HG03558 (cell line): Measurements from ENCODE around the gene NEUROD2.

Experiments used
- ATAC-seq: cut with Tn5 transposase; IDR thresholded peaks from one replicate; pipeline ENCODE4 v1.9.1; 2021; ENCODE audit warnings: moderate number of reproducible peaks; ENCODE audit not compliant: unreplicated experiment; ENCODE audit errors: extremely low read depth

Gene NEUROD2

GRCh38 chr17:39605492-39606433, 2.0 kb downstream of the NEUROD2 start:
- ATAC-seq: no peak

- no peak for ATAC-seq
Observed at GRCh38 chr17:39604911-39605491, 2.7 kb downstream of the NEUROD2 start.

GRCh38 chr17:39603304-39604016, 4.3 kb downstream of the NEUROD2 start:
- ATAC-seq: no peak

GRCh38 chr17:39602533-39603303, 5.0 kb downstream of the NEUROD2 start:
- no peak for ATAC-seq

- ATAC-seq: no peak
Observed at GRCh38 chr17:39601758-39602532, 5.8 kb downstream of the NEUROD2 start.

GRCh38 chr17:39600997-39601597, 6.6 kb downstream of the NEUROD2 start:
- ATAC-seq: no peak

GRCh38 chr17:39600288-39600996, 7.3 kb downstream of the NEUROD2 start:
- no peak for ATAC-seq

GRCh38 chr17:39599665-39600231, 8.0 kb downstream of the NEUROD2 start:
- ATAC-seq: no peak

GRCh38 chr17:39599004-39599664, 8.6 kb downstream of the NEUROD2 start:
- no peak for ATAC-seq

- ATAC-seq: no peak
Observed at GRCh38 chr17:39598630-39599003, 9.1 kb downstream of the NEUROD2 start.

- ATAC-seq: no peak
Observed at GRCh38 chr17:39598047-39598481, 9.7 kb downstream of the NEUROD2 start.

- no peak for ATAC-seq
Observed at GRCh38 chr17:39597372-39598046, 10.2 kb downstream of the NEUROD2 start.

- no peak for ATAC-seq
Observed at GRCh38 chr17:39596543-39597267, 11.0 kb downstream of the NEUROD2 start.

GRCh38 chr17:39595928-39596510, 11.7 kb downstream of the NEUROD2 start:
- ATAC-seq: no peak

- no peak for ATAC-seq
Observed at GRCh38 chr17:39595294-39595693, 12.4 kb downstream of the NEUROD2 start.

GRCh38 chr17:39593371-39593770, 14.3 kb downstream of the NEUROD2 start:
- ATAC-seq: no peak
